Osteoblast (primary cell): Measurements from ENCODE around the gene DEAF1. TPM values are rescaled to one million over a fixed set of nuclear protein-coding genes. Genes with fewer than 3 reads are reported as not detected.

ENCODE experiments used
- DNase-seq: peaks from one replicate; pipeline ENCODE4 v3.0.0; 2011; ENCODE audit warnings: low spot score, mixed read lengths; ENCODE audit not compliant: insufficient read length; ENCODE audit errors: missing footprints
- H2AFZ ChIP-seq: 2 replicates; pipeline ENCODE4 v1.6.0; 2011; ENCODE audit warnings: mild to moderate bottlenecking, low read length
- H3K27ac ChIP-seq: 2 replicates; pipeline ENCODE4 v1.5.1; 2011; ENCODE audit warnings: mild to moderate bottlenecking, low read depth, low read length, moderate library complexity
- H3K27me3 ChIP-seq: 2 replicates; pipeline ENCODE4 v1.6.0; 2012; ENCODE audit warnings: mild to moderate bottlenecking, control low read depth, inconsistent platforms, low read length, moderate library complexity; ENCODE audit not compliant: insufficient read depth
- H3K36me3 ChIP-seq: 2 replicates; pipeline ENCODE4 v1.5.1; 2011; ENCODE audit warnings: mild to moderate bottlenecking, low read length, control low read depth, moderate library complexity; ENCODE audit not compliant: insufficient read depth
- H3K4me1 ChIP-seq: 2 replicates; pipeline ENCODE4 v1.5.1; 2011; ENCODE audit warnings: mild to moderate bottlenecking, low read length, control low read depth, moderate library complexity; ENCODE audit not compliant: insufficient read depth
- H3K4me2 ChIP-seq: 2 replicates; pipeline ENCODE4 v1.6.0; 2011; ENCODE audit warnings: mild to moderate bottlenecking, low read length; ENCODE audit not compliant: insufficient read depth
- H3K4me3 ChIP-seq: fragments of 200-600 bp; sonication (generic); 3 replicates; pipeline ENCODE4 v1.5.1; 2012; ENCODE audit warnings: mild to moderate bottlenecking, low read length, inconsistent platforms; ENCODE audit not compliant: insufficient read depth
- H3K79me2 ChIP-seq: 2 replicates; pipeline ENCODE4 v1.6.0; 2012; ENCODE audit warnings: mild to moderate bottlenecking, low read length, control low read depth, inconsistent platforms; ENCODE audit not compliant: insufficient read depth
- H3K9me3 ChIP-seq: 2 replicates; pipeline ENCODE4 v1.5.1; 2011; ENCODE audit warnings: low read depth, low read length, control low read depth
- H4K20me1 ChIP-seq: 2 replicates; pipeline ENCODE4 v1.6.0; 2012; ENCODE audit warnings: mild to moderate bottlenecking, low read length, control low read depth; ENCODE audit not compliant: insufficient read depth
- CTCF ChIP-seq: IDR thresholded peaks from 2 replicates; pipeline ENCODE4 v1.5.1; 2011; ENCODE audit warnings: mild to moderate bottlenecking, low read depth, low read length, moderate library complexity; ENCODE audit errors: extremely low read depth
- total RNA-seq: library from RNA; depleted of rRNA; stranded (reverse); fragments of >200 nt; gene quantifications from 2 replicates; pipeline ENCODE4 v1.2.3, GENCODE V29; 2012

Gene DEAF1
- total RNA-seq, 1 donor: 44.2 TPM

GRCh38 chr11:721247-721740 lies 26.3 kb upstream of the DEAF1 start:
- DNase-seq: peak; percentile 79
- H3K36me3 ChIP-seq: no peaks in the 10 kb centered on the region
- no peak for TF ChIP-seq CTCF
- no peak overlapping the region for H3K27ac ChIP-seq
- no peak overlapping the region for H3K4me3 ChIP-seq
- H2AFZ ChIP-seq: no peak overlapping the region
- H3K4me2 ChIP-seq: no peak overlapping the region
- no peaks in the 10 kb centered on the region for H3K79me2 ChIP-seq
- no peaks in the 10 kb centered on the region for H3K9me3 ChIP-seq
- no peaks in the 10 kb centered on the region for H3K4me1 ChIP-seq
- H4K20me1 ChIP-seq: no peaks in the 10 kb centered on the region
- H3K27me3 ChIP-seq: peaks cover 6% of the 10 kb centered on the region

GRCh38 chr11:720642-721246 lies 25.7 kb upstream of the DEAF1 start:
- Histone ChIP-seq H3K4me1 (no peaks in the 10 kb centered on the region), H3K27me3 (peaks cover 6% of the 10 kb centered on the region), H3K4me2 (no peak overlapping the region), H3K9me3 (no peaks in the 10 kb centered on the region), H3K27ac (no peak overlapping the region), H3K79me2 (no peaks in the 10 kb centered on the region), H4K20me1 (no peaks in the 10 kb centered on the region), H2AFZ (no peak overlapping the region), H3K4me3 (no peak overlapping the region), H3K36me3 (no peaks in the 10 kb centered on the region)
- peak; percentile 71 for DNase-seq
- no peak for TF ChIP-seq CTCF

- peak; percentile 68 for DNase-seq
- H3K79me2 ChIP-seq: no peaks in the 10 kb centered on the region
- no peaks in the 10 kb centered on the region for H3K9me3 ChIP-seq
- H3K36me3 ChIP-seq: no peaks in the 10 kb centered on the region
- H3K4me2 ChIP-seq: no peak overlapping the region
- peaks cover 6% of the 10 kb centered on the region for H3K27me3 ChIP-seq
- H3K4me1 ChIP-seq: no peaks in the 10 kb centered on the region
- no peak for TF ChIP-seq CTCF
- H3K4me3 ChIP-seq: no peak overlapping the region
- no peaks in the 10 kb centered on the region for H4K20me1 ChIP-seq
- H3K27ac ChIP-seq: no peak overlapping the region
- H2AFZ ChIP-seq: no peak overlapping the region
These were observed 25.1 kb upstream of the DEAF1 start for GRCh38 chr11:720017-720641.

- Histone ChIP-seq H3K4me2 (no peak overlapping the region), H3K27me3 (no peaks in the 10 kb centered on the region), H3K27ac (no peak overlapping the region), H2AFZ (no peak overlapping the region), H4K20me1 (no peaks in the 10 kb centered on the region), H3K9me3 (no peaks in the 10 kb centered on the region), H3K4me1 (no peaks in the 10 kb centered on the region), H3K79me2 (no peaks in the 10 kb centered on the region), H3K36me3 (no peaks in the 10 kb centered on the region), H3K4me3 (no peak overlapping the region)
- DNase-seq: peak; percentile 76
- TF ChIP-seq CTCF: no peak
These were observed 24.4 kb upstream of the DEAF1 start for GRCh38 chr11:719214-720016.
